CD14-positive monocyte (primary cell): Measurements from ENCODE around the gene ZNF277. TPM values are rescaled to one million over a fixed set of nuclear protein-coding genes. Genes with fewer than 3 reads are reported as not detected.

Experiments
- DNase-seq, 3 donors: peaks; one replicate each; pipeline ENCODE4 v3.0.0-alpha.2; 2011 to 2022
- H2AFZ ChIP-seq: 2 replicates; pipeline ENCODE4 v1.6.0; 2012; ENCODE audit warnings: mild to moderate bottlenecking, low read depth, low read length, inconsistent platforms; ENCODE audit not compliant: insufficient read depth, poor library complexity, severe bottlenecking
- H3K27ac ChIP-seq, 2 donors: 1 replicate in 1 of 2; 2 replicates in 1 of 2; pipeline ENCODE4 v1.5.1; 2012 to 2013; ENCODE audit warnings: low read length in 2 of 2, control low read depth in 1 of 2, inconsistent platforms in 1 of 2, low read depth in 1 of 2, mild to moderate bottlenecking in 1 of 2
- H3K27me3 ChIP-seq, 2 donors: one replicate each; pipeline versions ENCODE4 v1.6.0 to v1.6.1; 2011 to 2013; ENCODE audit warnings: low read length in 2 of 2; ENCODE audit not compliant: control insufficient read depth in 2 of 2, insufficient read depth in 2 of 2
- H3K36me3 ChIP-seq, 2 donors: replicated peaks in 1 of 2; 1 replicate in 1 of 2; 2 replicates in 1 of 2; pipeline versions ENCODE4 v1.5.1 to v1.6.1; 2012 to 2013; ENCODE audit warnings: low read length in 2 of 2, control low read depth in 1 of 2, inconsistent platforms in 1 of 2, mild to moderate bottlenecking in 1 of 2; ENCODE audit not compliant: insufficient read depth in 2 of 2, control insufficient read depth in 1 of 2
- H3K4me1 ChIP-seq, 2 donors: 1 replicate in 1 of 2; 2 replicates in 1 of 2; pipeline versions ENCODE4 v1.5.1 to v1.6.1; 2012 to 2013; ENCODE audit warnings: low read length in 2 of 2, control low read depth in 1 of 2, inconsistent platforms in 1 of 2, mild to moderate bottlenecking in 1 of 2, moderate library complexity in 1 of 2; ENCODE audit not compliant: insufficient read depth in 2 of 2, control insufficient read depth in 1 of 2
- H3K4me2 ChIP-seq: replicated peaks from 2 replicates; pipeline ENCODE3; 2012; ENCODE audit warnings: low read length, moderate library complexity, mild to moderate bottlenecking; ENCODE audit not compliant: poor library complexity, severe bottlenecking; ENCODE audit errors: extremely low read depth
- H3K4me3 ChIP-seq, 3 experiments: fragments of 200-600 bp in 1 of 3; sonication (generic) in 1 of 3; replicated peaks in 1 of 3; 1 replicate in 2 of 3; 2 replicates in 1 of 3; pipeline ENCODE4 v1.5.1; 2011 to 2013; ENCODE audit warnings: low read length in 3 of 3, mild to moderate bottlenecking in 3 of 3, control low read depth in 2 of 3, low read depth in 2 of 3, inconsistent platforms in 1 of 3, moderate library complexity in 1 of 3
- H3K79me2 ChIP-seq: 2 replicates; pipeline ENCODE4 v1.6.0; 2012; ENCODE audit warnings: mild to moderate bottlenecking, control low read depth, inconsistent platforms, low read length, moderate library complexity; ENCODE audit not compliant: insufficient read depth
- H3K9ac ChIP-seq: 2 replicates; pipeline ENCODE4 v1.6.0; 2017; ENCODE audit warnings: low read length, mild to moderate bottlenecking; ENCODE audit not compliant: insufficient read depth, poor library complexity, severe bottlenecking
- H3K9me3 ChIP-seq, 2 donors: replicated peaks in 1 of 2; 1 replicate in 1 of 2; 2 replicates in 1 of 2; pipeline versions ENCODE4 v1.5.1 to v1.6.1; 2012 to 2013; ENCODE audit warnings: low read length in 2 of 2, control low read depth in 1 of 2; ENCODE audit not compliant: control insufficient read depth in 1 of 2, insufficient read depth in 1 of 2
- H4K20me1 ChIP-seq: 2 replicates; pipeline ENCODE4 v1.6.0; 2012; ENCODE audit warnings: mild to moderate bottlenecking, low read length, control low read depth, moderate library complexity; ENCODE audit not compliant: insufficient read depth
- H3K27ac Mint-ChIP-seq, 7 donors: one replicate each; pipeline ENCODE4 v1.8.0; 2020; ENCODE audit warnings: mild to moderate bottlenecking in 7 of 7, mixed read lengths in 7 of 7, moderate library complexity in 6 of 7, inconsistent platforms in 2 of 7
- H3K27me3 Mint-ChIP-seq, 3 donors: one replicate each; pipeline ENCODE4 v1.8.0; 2021 to 2022; ENCODE audit warnings: low read depth in 3 of 3, mild to moderate bottlenecking in 3 of 3, mixed read lengths in 3 of 3, moderate library complexity in 3 of 3, inconsistent platforms in 1 of 3
- H3K36me3 Mint-ChIP-seq, 2 donors: one replicate each; pipeline ENCODE4 v1.8.0; 2020; ENCODE audit warnings: mixed read lengths in 2 of 2, inconsistent platforms in 1 of 2, mild to moderate bottlenecking in 1 of 2
- H3K4me1 Mint-ChIP-seq: one replicate; pipeline ENCODE4 v1.8.0; 2020; ENCODE audit warnings: mild to moderate bottlenecking, mixed read lengths
- H3K4me3 Mint-ChIP-seq, 2 donors: one replicate each; pipeline ENCODE4 v1.8.0; 2020; ENCODE audit warnings: mild to moderate bottlenecking in 2 of 2, mixed read lengths in 2 of 2, moderate library complexity in 1 of 2
- H3K9me3 Mint-ChIP-seq, 7 donors: one replicate each; pipeline ENCODE4 v1.8.0; 2020 to 2022; ENCODE audit warnings: mixed read lengths in 7 of 7, mild to moderate bottlenecking in 6 of 7, moderate library complexity in 6 of 7, inconsistent platforms in 2 of 7
- CTCF ChIP-seq: fragments of 200-600 bp; IDR thresholded peaks from one replicate; pipeline ENCODE4 v1.8.0; 2022; ENCODE audit warnings: antibody characterized with exemption, mild to moderate bottlenecking
- WGBS: methylation state at CpG from one replicate; pipeline ENCODE4 v1.1.5; 2013; ENCODE audit warnings: missing lambda C conversion rate; ENCODE audit not compliant: insufficient coverage; 5-methylcytosine and 5-hydroxymethylcytosine counted together
- intact Hi-C, 2 donors: fragments of 100-400 bp; cut with micrococcal nuclease; formaldehyde crosslinking; loops; one replicate each; pipeline versions ENCODE4 v1.15.0 to v1.15.1; 2023
- polyA plus RNA-seq, 3 donors: library from polyadenylated mRNA; depleted of rRNA in 1 of 3; unstranded in 2 of 3; stranded (reverse) in 1 of 3; fragments of 300-500 nt in 2 of 3; fragments of >200 nt in 1 of 3; fragmentation: Illumina TruSeq in 2 of 3; gene quantifications; 1 replicate in 2 of 3; 2 replicates in 1 of 3; pipeline ENCODE4 v1.2.3, GENCODE V29; 2012 to 2021

Gene ZNF277
- polyA plus RNA-seq, 3 donors = 17.5 to 20.7 (median 20.0) TPM

GRCh38 chr7:112254156-112254555 lies 47.7 kb downstream of the ZNF277 start:
- Mint-ChIP-seq H3K27me3 (peaks cover 0 to 3% (median 1%) of the 10 kb centered on the region in 3 donors), H3K4me3 (no peak overlapping the region), H3K27ac (no peak overlapping the region), H3K36me3 (no peaks in the 10 kb centered on the region), H3K9me3 (no peaks in the 10 kb centered on the region), H3K4me1 (peaks cover 5% of the 10 kb centered on the region)
- Histone ChIP-seq H3K4me3 (no peak overlapping the region), H3K36me3 (no peaks in the 10 kb centered on the region), H3K27me3 (no peaks in the 10 kb centered on the region), H3K4me1 (no peaks in the 10 kb centered on the region), H3K27ac (no peak overlapping the region), H4K20me1 (peaks cover 49% of the 10 kb centered on the region), H3K4me2 (no peak overlapping the region), H3K9ac (no peak overlapping the region), H2AFZ (no peak overlapping the region), H3K79me2 (no peaks in the 10 kb centered on the region), H3K9me3 (no peaks in the 10 kb centered on the region)
- no peak for TF ChIP-seq CTCF
- no peak for DNase-seq
- 86% methylated on average over 1 of the region's 1 CpG for WGBS
- intact Hi-C loops = no loop called here

GRCh38 chr7:112254709-112255387 lies 48.4 kb downstream of the ZNF277 start:
- H3K27me3 Mint-ChIP-seq = peaks cover 0 to 3% (median 1%) of the 10 kb centered on the region in 3 donors
- Histone ChIP-seq H3K36me3 (no peaks in the 10 kb centered on the region), H3K9ac (no peak overlapping the region), H3K27me3 (no peaks in the 10 kb centered on the region), H3K4me3 (no peak overlapping the region), H3K9me3 (no peaks in the 10 kb centered on the region), H3K4me1 (no peaks in the 10 kb centered on the region), H2AFZ (no peak overlapping the region), H3K4me2 (no peak overlapping the region), H3K27ac (no peak overlapping the region), H3K79me2 (no peaks in the 10 kb centered on the region), H4K20me1 (peaks cover 50% of the 10 kb centered on the region)
- TF ChIP-seq CTCF = no peak
- no peak overlapping the region for H3K4me3 Mint-ChIP-seq
- no peaks in the 10 kb centered on the region for H3K36me3 Mint-ChIP-seq
- H3K9me3 Mint-ChIP-seq = no peaks in the 10 kb centered on the region
- WGBS = 100% methylated on average over 3 of the region's 6 CpGs
- no peak for DNase-seq
- peaks cover 5% of the 10 kb centered on the region for H3K4me1 Mint-ChIP-seq
- H3K27ac Mint-ChIP-seq = no peak overlapping the region
- intact Hi-C loops = no loop called here
